C4-2B (cell line): ENCODE results near the gene DCHS2.

Source experiments
- H3K27ac ChIP-seq: fragments of 450-650 bp; 2 replicates; pipeline ENCODE4 v1.5.1; 2017
- ZFX ChIP-seq: fragments of 450-650 bp; IDR thresholded peaks from 2 replicates; pipeline ENCODE4 v1.6.1; 2017
- TF ChIP-seq, protein P1 (sequence below): fragments of 450-650 bp; conservative IDR thresholded peaks from 2 replicates; pipeline ENCODE4 v1.5.1; 2017; ENCODE audit warnings: mild to moderate bottlenecking

Gene DCHS2

GRCh38 chr4:154389148-154389547 lies 102.5 kb downstream of the DCHS2 start:
- H3K27ac ChIP-seq: no peak overlapping the region
- TF ChIP-seq, protein P1, sequence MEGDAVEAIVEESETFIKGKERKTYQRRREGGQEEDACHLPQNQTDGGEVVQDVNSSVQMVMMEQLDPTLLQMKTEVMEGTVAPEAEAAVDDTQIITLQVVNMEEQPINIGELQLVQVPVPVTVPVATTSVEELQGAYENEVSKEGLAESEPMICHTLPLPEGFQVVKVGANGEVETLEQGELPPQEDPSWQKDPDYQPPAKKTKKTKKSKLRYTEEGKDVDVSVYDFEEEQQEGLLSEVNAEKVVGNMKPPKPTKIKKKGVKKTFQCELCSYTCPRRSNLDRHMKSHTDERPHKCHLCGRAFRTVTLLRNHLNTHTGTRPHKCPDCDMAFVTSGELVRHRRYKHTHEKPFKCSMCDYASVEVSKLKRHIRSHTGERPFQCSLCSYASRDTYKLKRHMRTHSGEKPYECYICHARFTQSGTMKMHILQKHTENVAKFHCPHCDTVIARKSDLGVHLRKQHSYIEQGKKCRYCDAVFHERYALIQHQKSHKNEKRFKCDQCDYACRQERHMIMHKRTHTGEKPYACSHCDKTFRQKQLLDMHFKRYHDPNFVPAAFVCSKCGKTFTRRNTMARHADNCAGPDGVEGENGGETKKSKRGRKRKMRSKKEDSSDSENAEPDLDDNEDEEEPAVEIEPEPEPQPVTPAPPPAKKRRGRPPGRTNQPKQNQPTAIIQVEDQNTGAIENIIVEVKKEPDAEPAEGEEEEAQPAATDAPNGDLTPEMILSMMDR: no peak
- no peak for TF ChIP-seq ZFX

DNA sequence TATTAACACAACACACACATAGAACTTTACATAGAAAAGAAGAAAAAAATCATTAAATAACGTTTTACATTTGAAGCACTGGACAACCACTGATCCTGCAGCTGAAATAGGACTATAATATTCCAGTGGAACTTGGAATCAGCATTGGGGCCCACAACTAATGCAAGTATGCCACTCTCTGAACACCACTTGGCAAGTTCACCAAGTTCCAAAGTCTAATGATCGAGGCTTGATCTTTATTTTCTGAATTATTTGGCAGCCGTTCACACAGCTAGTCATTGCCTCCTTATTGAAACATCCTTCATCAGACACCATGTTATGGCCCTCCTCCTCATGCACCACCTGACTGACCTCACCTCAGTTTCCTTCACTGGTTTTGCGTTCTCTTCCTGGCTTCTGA lies 107.6 kb downstream of the DCHS2 start:
- no peak overlapping the region for H3K27ac ChIP-seq
- no peak for TF ChIP-seq ZFX
- TF ChIP-seq, protein P1: no peak

DNA sequence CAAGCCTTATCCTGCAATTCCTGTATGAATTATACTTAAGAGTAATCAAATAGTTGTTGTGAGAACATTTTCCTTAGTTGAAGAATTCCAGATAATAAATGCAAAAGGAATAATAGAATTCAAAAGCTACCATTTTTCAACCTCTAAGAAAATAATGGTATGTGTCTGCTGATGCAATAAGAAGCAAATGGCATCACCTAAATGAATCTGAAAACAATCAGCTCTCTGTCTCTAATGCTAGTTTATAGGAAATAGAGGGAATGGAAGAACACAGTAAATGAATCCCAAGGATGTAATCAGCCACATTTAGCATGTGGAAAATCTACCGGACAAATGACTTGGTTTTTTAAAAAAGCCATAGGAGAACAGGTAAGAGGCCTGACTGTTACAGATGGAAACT lies 115.1 kb downstream of the DCHS2 start:
- H3K27ac ChIP-seq: no peak overlapping the region
- TF ChIP-seq, protein P1: no peak
- TF ChIP-seq ZFX: no peak

DNA sequence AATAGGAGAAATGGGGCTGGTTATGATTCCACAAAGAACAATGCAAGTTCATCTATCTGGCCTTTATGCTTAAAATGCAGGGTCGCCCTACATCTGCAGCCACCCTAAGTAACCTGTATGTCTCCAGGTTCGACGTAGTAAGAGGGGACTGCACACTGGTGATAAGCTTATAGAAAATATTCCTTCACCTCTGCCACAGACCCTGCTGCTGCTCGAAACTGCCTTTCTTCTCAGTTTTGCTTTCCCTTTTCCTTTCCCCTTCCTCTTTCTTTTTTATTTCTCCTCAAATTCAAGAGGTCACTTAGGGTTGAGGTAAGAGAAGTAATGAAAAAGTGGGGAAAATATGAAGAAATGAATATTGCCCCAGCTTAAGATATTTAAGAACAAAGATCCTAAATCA lies 123.5 kb downstream of the DCHS2 start:
- H3K27ac ChIP-seq: no peak overlapping the region
- no peak for TF ChIP-seq ZFX
- TF ChIP-seq, protein P1: no peak

DNA sequence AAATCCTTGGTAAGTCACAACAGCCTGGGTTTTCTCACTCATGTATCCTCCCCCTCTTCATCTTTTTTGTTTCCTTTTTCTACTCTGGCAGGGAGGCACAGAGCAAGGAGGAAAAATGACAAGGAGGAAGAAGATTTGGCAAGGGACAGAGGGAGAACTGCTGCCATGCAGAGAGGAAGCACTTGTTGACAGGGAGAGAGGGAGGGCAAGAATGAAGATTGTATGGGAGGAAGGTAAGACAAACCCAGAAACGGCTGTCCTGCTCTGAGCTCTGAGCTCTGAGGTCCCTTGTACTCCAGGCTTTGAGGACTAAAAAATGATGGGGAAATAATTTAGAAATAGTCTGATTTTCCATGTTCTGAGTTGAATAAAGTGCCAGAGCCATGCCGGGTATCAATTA lies 123.9 kb downstream of the DCHS2 start:
- no peak overlapping the region for H3K27ac ChIP-seq

DNA sequence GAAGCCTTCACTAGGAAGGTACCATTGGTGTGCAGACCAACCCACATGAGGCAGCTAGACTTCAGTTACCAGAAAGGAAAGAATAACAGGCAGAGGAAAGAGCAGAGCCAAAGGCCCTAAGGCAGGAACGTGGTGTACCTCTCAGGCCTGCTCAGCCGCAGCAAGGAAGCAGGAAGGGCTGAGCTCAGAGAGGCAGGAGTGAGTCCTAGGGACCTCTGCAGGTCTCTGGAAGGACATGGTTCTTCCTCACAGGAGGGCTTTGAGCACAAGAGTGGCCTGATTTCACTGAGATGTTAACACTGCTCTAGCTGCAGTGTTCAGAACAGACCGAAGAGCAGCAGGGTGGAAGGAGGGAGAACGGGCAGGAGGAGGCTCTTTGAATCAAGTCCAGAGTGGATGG lies 124.6 kb downstream of the DCHS2 start:
- no peak for TF ChIP-seq ZFX
- TF ChIP-seq, protein P1: no peak
- no peak overlapping the region for H3K27ac ChIP-seq

More for the DNA sequence above, 123.9 kb downstream of the DCHS2 start:
- TF ChIP-seq, protein P1: no peak
- no peak for TF ChIP-seq ZFX

- no peak overlapping the region for H3K27ac ChIP-seq
- TF ChIP-seq ZFX: no peak
- TF ChIP-seq, protein P1: no peak
Observed at GRCh38 chr4:154364066-154364845, 127.3 kb downstream of the DCHS2 start.
